Measurements from ENCODE around the gene RELL1. TPM values are rescaled to one million over a fixed set of nuclear protein-coding genes. Genes with fewer than 3 reads are reported as not detected.

Gene RELL1
- total and polyA plus RNA-seq, 12 donors, result 2.3 to 39.9 (median 26.7) TPM

DNA sequence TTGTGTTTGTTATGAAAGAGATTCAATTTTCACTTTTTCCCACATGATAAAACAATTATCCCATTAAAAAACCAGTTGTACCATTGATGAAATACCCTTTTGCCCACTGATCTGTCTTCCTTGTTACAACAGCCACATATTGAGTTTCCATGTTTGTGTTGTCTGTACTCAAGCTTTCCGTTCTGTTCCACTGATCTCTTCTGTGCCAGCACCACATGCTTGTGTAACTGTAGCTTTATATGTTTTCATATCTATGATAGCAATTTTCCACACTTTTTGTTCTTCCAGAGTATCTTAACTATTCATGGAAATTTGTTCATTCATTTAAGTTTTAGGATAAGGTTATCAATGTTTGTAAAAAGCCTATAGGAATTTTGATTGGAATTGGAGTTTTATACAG lies 24.3 kb upstream of the RELL1 start:
- H3K4me3 ChIP-seq, result no peak overlapping the region
- H3K4me1 ChIP-seq, result peaks cover 0 to 2% (median 0%) of the 10 kb centered on the region in 9 donors
- intact Hi-C loops (cut with DNase I), result no loop called here
- H3K27me3 ChIP-seq, result no peaks in the 10 kb centered on the region
- DNase-seq (no peak), ATAC-seq (no peak)
- no peak overlapping the region for H3K27ac ChIP-seq
- H3K9me3 ChIP-seq, result no peaks in the 10 kb centered on the region
- TF ChIP-seq, protein P1, sequence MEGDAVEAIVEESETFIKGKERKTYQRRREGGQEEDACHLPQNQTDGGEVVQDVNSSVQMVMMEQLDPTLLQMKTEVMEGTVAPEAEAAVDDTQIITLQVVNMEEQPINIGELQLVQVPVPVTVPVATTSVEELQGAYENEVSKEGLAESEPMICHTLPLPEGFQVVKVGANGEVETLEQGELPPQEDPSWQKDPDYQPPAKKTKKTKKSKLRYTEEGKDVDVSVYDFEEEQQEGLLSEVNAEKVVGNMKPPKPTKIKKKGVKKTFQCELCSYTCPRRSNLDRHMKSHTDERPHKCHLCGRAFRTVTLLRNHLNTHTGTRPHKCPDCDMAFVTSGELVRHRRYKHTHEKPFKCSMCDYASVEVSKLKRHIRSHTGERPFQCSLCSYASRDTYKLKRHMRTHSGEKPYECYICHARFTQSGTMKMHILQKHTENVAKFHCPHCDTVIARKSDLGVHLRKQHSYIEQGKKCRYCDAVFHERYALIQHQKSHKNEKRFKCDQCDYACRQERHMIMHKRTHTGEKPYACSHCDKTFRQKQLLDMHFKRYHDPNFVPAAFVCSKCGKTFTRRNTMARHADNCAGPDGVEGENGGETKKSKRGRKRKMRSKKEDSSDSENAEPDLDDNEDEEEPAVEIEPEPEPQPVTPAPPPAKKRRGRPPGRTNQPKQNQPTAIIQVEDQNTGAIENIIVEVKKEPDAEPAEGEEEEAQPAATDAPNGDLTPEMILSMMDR (IDR thresholded peaks at IDR 0.05), result no peak
- H3K36me3 ChIP-seq, result no peaks in the 10 kb centered on the region
- 73 to 78% methylated on average over 1 of the region's 1 CpG for WGBS, 2 donors

DNA sequence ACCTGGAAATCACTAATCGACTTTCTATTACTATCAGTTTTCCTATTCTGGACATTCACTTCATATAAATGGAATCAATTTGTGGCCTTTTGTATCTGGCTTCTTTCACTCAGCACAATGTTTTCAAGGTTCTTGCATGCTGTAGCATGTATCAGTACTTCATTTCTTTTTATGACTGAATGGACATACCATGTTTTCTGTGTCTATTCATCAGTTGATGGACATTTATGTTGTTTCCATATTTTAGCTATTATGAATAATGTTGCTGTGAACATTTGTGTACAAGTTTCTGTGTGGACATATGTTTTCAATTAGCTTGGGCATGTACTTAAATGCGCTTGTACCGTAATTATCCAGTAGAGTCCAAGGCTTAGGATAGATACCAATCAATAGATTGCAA lies 19.9 kb upstream of the RELL1 start:
- Histone ChIP-seq H3K27ac (no peak overlapping the region), H3K9me3 (no peaks in the 10 kb centered on the region), H3K4me1 (no peaks in the 10 kb centered on the region), H3K27me3 (no peaks in the 10 kb centered on the region), H3K4me3 (no peak overlapping the region), H3K36me3 (no peaks in the 10 kb centered on the region)
- no peak for DNase-seq
- ATAC-seq, result no peak
- WGBS, 2 donors, result 94 to 97% methylated on average over 3 of the region's 3 CpGs
- intact Hi-C loops (cut with DNase I), result no loop called here
- TF ChIP-seq, protein P1 (IDR thresholded peaks at IDR 0.05), result no peak

DNA sequence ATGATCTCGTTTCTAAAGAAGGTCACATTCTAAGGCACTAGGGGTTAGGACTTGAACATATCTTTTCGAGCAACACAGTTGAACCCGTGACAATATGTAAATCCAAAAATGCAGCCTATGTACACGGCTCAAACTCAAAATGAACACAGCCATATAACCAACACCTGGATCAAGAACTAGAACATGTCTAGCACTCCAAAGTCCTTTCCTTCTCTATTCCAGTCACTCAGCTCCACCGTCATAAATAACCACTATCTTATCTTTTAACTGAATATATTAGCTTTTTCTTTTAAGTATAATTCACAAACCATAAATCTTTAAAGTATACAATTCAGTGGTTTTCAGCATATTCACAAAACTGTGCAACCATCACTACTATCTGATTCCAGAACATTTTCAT lies 19.4 kb upstream of the RELL1 start:
- 82 to 87% methylated on average over 5 of the region's 5 CpGs for WGBS, 2 donors
- Histone ChIP-seq H3K9me3 (no peaks in the 10 kb centered on the region), H3K4me3 (no peak overlapping the region), H3K27ac (no peak overlapping the region), H3K27me3 (no peaks in the 10 kb centered on the region), H3K36me3 (no peaks in the 10 kb centered on the region), H3K4me1 (no peaks in the 10 kb centered on the region)
- ATAC-seq, result no peak
- no peak for DNase-seq
- TF ChIP-seq, protein P1 (IDR thresholded peaks at IDR 0.05), result no peak
- intact Hi-C loops (cut with DNase I), result no loop called here

DNA sequence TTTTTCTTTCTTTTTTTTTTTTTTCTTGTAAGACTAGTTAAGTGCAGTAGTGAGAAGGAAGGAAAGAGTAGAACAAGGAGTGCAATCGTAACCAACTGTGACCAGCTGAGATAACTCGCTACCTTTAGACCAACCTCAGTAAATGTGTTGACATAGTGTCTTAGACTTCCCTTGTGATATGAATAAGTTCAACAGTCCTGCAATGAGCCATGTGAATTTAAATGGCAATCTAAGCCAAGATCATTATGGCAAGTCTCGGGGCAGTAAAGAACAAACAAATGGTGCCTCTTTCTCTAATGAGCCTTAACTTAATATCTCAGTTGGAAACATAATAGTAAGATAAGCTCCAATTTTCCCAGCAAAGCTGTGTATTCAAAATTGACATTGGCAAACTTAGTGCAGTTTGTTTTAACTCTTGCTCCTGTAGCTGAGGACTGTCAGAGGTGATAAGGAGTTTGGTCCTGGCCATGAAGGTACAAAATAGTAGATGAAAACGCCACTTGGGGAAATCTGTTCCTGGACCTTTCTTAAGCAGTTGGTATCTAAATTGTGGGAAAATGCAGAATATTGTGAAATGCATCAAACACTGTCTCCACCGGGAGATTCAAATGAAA lies 13.8 kb upstream of the RELL1 start:
- WGBS, 2 donors, result 69 to 74% methylated on average over 5 of the region's 5 CpGs
- H3K4me1 ChIP-seq, result no peaks in the 10 kb centered on the region
- TF ChIP-seq, protein P1 (IDR thresholded peaks at IDR 0.05), result no peak
- ATAC-seq (no peak), DNase-seq (no peak)
- no peaks in the 10 kb centered on the region for H3K27me3 ChIP-seq
- no peaks in the 10 kb centered on the region for H3K36me3 ChIP-seq
- no peak overlapping the region for H3K4me3 ChIP-seq
- intact Hi-C loops (cut with DNase I), result loop anchor here in 2 of 10 donors (5.0 to 10.0 kb wide), 3 partner anchors 85 to 95 kb away; no protein-coding TSS in a partner anchor
- no peak overlapping the region for H3K27ac ChIP-seq
- no peaks in the 10 kb centered on the region for H3K9me3 ChIP-seq
